ENCODE data around the gene SOX6.
"Not testable (repeated sequence)": the region's sequence is repeated elsewhere in the genome, so short reads cannot be mapped to it uniquely, and the experiment has no call there.

The SOX6 gene

GRCh38 chr11:16395601-16396000 is 39.3 kb upstream of the SOX6 start:
- DNase-seq (ENCODE audit: low spot score): no peak
- TF ChIP-seq CTCF (IDR thresholded peaks at IDR 0.05; ENCODE audit: extremely low read depth, insufficient read depth, missing control alignments): no peak
- in situ Hi-C loops (cut with MboI; ENCODE audit: low pct_unique_long_range_greater_than_20kb, low sequenced_read_pairs, unreplicated experiment): no loop called here

- no peak for DNase-seq (ENCODE audit: low spot score)
- in situ Hi-C loops (cut with MboI; ENCODE audit: low pct_unique_long_range_greater_than_20kb, low sequenced_read_pairs, unreplicated experiment): no loop called here
- TF ChIP-seq CTCF (IDR thresholded peaks at IDR 0.05; ENCODE audit: extremely low read depth, insufficient read depth, missing control alignments): no peak
Observed at GRCh38 chr11:16394947-16395346, 38.6 kb upstream of the SOX6 start.

GRCh38 chr11:16393340-16393739 is 37.0 kb upstream of the SOX6 start:
- TF ChIP-seq CTCF (IDR thresholded peaks at IDR 0.05; ENCODE audit: extremely low read depth, insufficient read depth, missing control alignments): no peak
- no peak for DNase-seq (ENCODE audit: low spot score)
- in situ Hi-C loops (cut with MboI; ENCODE audit: low pct_unique_long_range_greater_than_20kb, low sequenced_read_pairs, unreplicated experiment): no loop called here

GRCh38 chr11:16392616-16393015 is 36.3 kb upstream of the SOX6 start:
- no peak for TF ChIP-seq CTCF (IDR thresholded peaks at IDR 0.05; ENCODE audit: extremely low read depth, insufficient read depth, missing control alignments)
- no peak for DNase-seq (ENCODE audit: low spot score)

GRCh38 chr11:16390826-16391225 is 34.5 kb upstream of the SOX6 start:
- DNase-seq (ENCODE audit: low spot score); in situ Hi-C loops (cut with MboI; ENCODE audit: low pct_unique_long_range_greater_than_20kb, low sequenced_read_pairs, unreplicated experiment): not testable (repeated sequence)

More at GRCh38 chr11:16392616-16393015, 36.3 kb upstream of the SOX6 start:
- in situ Hi-C loops (cut with MboI; ENCODE audit: low pct_unique_long_range_greater_than_20kb, low sequenced_read_pairs, unreplicated experiment): no loop called here

GRCh38 chr11:16385099-16385498 is 28.8 kb upstream of the SOX6 start:
- in situ Hi-C loops (cut with MboI; ENCODE audit: low pct_unique_long_range_greater_than_20kb, low sequenced_read_pairs, unreplicated experiment): no loop called here
- TF ChIP-seq CTCF (IDR thresholded peaks at IDR 0.05; ENCODE audit: extremely low read depth, insufficient read depth, missing control alignments): no peak
- no peak for DNase-seq (ENCODE audit: low spot score)

- DNase-seq (ENCODE audit: low spot score): no peak
- TF ChIP-seq CTCF (IDR thresholded peaks at IDR 0.05; ENCODE audit: extremely low read depth, insufficient read depth, missing control alignments): no peak
- in situ Hi-C loops (cut with MboI; ENCODE audit: low pct_unique_long_range_greater_than_20kb, low sequenced_read_pairs, unreplicated experiment): no loop called here
Observed at GRCh38 chr11:16382638-16383380, 26.5 kb upstream of the SOX6 start.

Measured in GM13977 (cell line).